GM18951 (cell line): ENCODE measurements around the gene OR5AK2.
"Not testable (repeated sequence)": the region's sequence is repeated elsewhere in the genome, so short reads cannot be mapped to it uniquely, and the experiment has no call there.

Experiments
- POLR2A ChIP-seq: IDR thresholded peaks from 4 replicates; pipeline ENCODE4 v1.6.1; 2011; ENCODE audit warnings: mild to moderate bottlenecking; ENCODE audit not compliant: insufficient read length, insufficient read depth; ENCODE audit errors: extremely low read depth
- in situ Hi-C: fragments of 300-500 bp; cut with MboI; formaldehyde crosslinking; loops from one replicate; pipeline ENCODE4 v1.12.0; 2022; ENCODE audit warnings: low sequenced_read_pairs, mixed read lengths, inconsistent platforms; ENCODE audit not compliant: unreplicated experiment

Gene OR5AK2, protein sequence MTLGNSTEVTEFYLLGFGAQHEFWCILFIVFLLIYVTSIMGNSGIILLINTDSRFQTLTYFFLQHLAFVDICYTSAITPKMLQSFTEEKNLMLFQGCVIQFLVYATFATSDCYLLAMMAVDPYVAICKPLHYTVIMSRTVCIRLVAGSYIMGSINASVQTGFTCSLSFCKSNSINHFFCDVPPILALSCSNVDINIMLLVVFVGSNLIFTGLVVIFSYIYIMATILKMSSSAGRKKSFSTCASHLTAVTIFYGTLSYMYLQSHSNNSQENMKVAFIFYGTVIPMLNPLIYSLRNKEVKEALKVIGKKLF

DNA sequence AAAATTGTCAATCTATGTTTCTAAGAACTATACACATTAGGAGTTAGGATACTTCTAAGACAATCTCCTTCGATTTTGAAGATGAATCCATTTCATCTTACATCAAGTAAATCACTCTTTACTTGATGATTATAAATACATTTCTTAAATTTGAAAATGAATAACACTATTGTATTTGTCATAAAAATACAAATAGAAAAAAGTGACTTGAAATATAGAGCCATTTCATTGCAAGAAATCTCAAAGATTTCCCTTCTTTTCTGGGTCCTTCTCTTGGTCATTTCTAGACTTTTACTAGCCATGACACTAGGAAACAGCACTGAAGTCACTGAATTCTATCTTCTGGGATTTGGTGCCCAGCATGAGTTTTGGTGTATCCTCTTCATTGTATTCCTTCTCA, at the start of gene OR5AK2:
TSS of gene OR5AK2 (plus strand) at position 301 of the 400 bp plus-strand sequence. CDS start at position 301, 0 bp downstream.
- no peak for TF ChIP-seq POLR2A
- in situ Hi-C loops, result no loop called here

DNA sequence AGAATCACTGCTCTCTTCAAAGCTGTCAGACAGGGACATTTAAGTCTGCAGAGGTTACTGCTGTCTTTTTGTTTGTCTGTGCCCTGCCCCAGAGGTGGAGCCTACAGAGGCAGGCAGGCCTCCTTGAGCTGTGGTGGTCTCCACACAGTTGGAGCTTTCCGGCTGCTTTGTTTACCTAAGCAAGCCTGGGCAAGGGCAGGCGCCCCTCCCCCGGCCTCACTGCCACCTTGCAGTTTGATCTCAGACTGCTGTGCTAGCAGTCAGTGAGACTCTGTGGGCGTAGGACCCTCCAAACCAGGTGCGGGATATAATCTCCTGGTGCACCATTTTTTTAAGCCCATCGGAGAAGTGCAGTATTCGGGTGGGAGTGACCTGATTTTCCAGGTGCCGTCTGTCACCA, 43.2 kb upstream of the OR5AK2 start:
- in situ Hi-C loops, result not testable (repeated sequence)

DNA sequence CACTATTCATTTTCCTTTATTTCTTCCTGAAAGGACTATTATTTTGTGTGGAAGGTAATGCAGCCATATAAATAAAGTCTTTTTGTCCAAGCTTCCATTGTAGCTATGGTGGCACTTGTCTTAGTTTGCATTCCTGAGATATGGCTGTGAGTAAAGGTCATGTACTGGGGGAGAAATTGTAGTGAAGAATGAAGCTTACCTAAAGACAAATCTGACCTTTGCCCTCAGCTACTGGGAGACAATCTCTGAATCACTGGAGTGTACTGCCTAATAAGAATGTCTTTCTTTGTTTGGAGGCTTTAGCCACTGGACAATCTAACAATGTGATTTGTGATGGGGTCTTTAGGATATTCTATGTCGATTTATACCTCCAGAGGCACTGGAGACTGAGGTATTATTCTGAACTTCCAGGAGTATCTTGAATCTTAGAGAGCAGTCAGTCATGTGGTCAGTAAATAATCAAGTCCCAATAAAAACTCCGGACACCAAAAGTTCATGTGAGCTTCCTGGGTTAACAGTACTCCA, 39.7 kb upstream of the OR5AK2 start:
- no peak for TF ChIP-seq POLR2A
- in situ Hi-C loops, result no loop called here

DNA sequence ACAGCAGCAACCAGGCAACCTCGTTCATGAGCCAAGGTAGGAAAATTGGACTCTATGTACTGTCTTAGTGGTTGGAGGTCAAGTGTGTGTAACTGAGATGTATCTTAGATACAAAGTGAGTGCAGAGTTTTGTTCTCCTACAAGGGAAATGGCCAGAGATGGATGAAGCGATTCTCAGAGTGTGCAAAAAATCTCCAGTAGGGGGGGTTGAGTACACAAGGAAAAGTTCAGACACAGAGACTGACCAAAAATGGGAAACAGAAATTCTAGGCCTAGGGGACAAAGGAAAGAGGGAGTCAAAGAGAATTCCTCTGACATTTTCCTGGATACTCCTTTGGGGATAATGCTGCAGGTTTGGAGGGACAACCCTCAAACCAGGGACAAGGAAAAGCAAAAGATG, 38.2 kb upstream of the OR5AK2 start:
- in situ Hi-C loops, result no loop called here
- TF ChIP-seq POLR2A, result no peak

DNA sequence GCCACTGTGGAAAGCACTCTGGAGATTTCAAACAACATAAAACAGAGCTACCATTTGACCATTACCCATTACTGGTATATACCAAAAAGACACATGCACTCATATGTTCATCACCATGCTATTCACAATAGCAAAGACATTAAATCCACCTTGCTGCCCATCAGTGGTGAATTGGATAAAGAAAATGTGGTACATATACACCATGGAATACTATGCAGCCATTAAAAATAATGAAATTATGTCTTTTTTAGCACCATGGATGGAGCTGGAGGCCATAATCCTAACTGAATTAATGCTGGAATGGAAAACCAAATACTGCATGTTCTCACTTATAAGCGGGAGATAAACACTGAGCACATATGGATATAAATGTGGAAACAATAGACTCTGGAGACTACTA, 34.8 kb upstream of the OR5AK2 start:
- in situ Hi-C loops, result not testable (repeated sequence)

DNA sequence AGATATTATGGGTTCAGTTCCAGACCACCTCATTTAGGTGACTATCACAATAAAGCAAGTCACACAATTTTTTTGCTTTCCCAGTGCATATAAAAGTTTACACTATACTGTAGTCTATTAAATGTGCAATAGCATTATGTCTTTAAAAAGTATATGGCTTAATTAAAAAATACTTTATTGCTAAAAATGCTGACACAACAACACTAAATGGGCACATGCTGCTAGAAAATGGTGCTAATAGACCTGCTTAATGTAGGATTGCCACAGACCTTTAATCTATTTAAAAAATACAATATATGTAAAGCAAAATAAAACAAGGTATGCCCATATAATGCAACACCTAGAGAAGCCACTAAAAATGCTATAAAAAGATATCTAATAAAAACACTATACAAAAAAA, 27.1 kb upstream of the OR5AK2 start:
- no peak for TF ChIP-seq POLR2A
- in situ Hi-C loops, result no loop called here

DNA sequence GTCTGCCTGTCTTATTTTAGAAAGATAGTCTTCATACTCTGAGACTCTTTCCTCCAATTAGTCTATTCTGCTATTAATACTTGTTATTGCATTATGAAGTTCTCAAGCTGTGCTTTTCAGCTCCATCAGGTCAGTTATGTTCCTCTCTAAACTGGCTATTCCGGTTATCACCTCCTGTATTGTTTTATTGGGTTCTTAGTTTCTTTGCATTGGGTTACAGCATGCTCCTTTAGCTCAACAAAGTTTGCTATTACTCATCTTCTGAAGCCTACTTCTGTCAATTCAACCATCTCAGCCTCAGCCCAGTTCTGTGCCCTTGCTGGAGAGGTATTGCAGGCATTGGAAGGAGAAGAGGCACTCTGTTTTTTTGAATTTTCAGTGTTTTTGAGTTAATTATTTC, 21.0 kb upstream of the OR5AK2 start:
- in situ Hi-C loops, result no loop called here
- TF ChIP-seq POLR2A, result no peak

DNA sequence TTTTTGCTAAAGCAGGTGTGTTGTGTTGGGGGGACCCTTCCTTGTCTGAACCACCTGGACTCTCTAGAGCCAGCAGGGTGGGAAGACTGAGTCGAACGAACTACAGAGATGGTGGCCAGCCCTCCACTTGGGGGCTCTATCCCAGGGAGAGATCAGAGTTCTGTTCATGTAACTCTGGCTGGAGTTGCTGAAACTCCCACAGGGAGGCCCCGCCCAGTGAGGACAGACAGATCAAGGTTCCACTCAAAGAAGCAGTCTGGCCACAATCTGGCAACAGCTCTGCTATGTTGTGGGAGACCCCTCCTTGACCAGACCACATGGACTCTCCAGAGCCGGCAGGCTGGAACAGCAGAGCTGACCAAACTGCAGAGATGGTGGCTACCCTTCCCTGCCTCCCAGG, 20.2 kb upstream of the OR5AK2 start:
- no peak for TF ChIP-seq POLR2A
- in situ Hi-C loops, result no loop called here

DNA sequence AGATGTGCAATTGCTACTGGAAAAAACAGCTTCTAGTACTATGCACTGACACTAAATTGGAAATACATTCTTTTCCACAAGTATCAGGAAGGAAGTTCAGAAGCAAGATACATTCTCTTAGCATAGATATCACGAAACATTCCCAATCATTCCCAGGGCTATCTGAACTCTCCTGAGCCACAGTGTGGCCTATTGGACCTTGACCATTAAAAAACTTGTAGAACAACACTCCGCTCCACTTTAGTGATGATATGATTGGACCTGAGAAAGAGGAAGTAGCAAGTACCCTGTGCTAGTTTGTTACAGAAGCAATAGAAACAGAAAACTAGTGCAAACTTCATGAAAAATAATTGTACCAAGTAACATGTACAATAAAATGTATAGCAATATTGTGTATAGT, 11.4 kb upstream of the OR5AK2 start:
- in situ Hi-C loops, result no loop called here
- TF ChIP-seq POLR2A, result no peak

DNA sequence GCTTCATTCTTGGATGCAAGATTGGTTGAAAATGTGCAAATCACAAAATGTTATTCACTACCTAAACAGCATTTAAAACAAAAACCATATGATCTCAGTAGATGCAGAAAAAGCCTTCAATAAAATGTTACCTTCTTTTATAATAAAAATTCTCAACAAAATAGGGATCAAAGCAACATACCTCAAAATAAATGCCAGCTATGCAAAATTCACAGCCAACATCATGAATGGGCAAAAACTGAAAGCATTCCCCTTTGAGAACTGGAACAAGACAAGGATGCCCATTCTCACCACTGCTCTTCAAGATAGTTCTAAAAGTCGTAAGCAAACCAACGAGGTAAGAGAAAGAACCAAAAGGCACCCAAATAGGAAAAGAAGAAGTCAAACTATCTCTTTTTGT, 2.0 kb downstream of the OR5AK2 start:
- TF ChIP-seq POLR2A, result no peak
- in situ Hi-C loops, result no loop called here

DNA sequence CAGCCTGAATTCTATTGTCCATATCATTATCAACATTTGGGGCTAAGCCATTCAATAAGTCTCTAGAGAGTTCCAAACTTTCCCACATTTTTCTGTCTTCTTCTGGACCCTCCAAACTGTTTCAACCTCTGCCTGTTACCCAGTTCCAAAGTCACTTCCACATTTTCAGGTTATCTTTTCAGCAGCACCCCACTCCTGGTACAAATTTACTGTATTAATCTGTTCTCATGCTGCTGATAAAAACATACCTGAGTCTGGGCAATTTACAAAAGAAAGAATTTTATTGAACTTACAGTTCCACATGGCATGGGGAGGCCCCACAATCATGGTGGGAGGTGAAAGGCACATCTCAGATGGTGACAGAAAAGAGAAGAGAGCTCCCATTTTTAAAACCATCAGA, 5.8 kb downstream of the OR5AK2 start:
- TF ChIP-seq POLR2A, result no peak
- in situ Hi-C loops, result no loop called here

DNA sequence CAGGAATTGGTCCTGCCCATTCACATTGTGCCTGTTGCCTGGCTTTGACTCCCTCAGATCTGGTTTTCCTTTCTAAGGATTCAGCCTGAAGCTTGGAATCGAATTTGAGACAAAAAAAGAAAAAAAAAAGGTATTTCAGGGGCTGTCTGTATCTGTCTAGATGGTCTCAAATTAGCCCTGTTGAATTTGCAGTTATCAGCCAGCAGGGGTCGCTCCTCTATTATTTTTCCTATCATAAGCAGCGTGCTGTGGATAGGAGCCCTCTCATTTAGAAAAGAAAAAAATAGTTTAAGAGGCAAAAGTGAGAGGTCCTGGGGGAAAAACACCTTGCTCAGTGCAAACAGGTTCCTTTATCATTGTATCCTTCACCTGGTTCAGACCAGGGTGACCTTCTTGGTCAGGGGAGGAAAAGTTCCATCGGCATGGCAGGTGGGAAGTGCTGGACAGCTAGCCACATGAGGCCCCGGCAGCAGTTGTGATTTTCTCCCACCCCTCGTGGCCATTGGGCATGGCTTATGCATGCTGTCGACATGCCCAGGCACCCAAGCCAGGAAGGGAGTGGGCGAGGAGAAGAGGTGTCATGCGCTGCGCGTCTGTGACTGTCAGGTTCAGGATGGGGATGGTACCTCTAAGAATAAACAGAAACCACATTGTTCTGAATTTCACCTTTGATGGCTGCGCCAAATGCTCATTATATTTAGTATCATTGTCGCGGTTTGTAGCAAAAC, 13.1 kb downstream of the OR5AK2 start:
- no peak for TF ChIP-seq POLR2A
- in situ Hi-C loops, result no loop called here

DNA sequence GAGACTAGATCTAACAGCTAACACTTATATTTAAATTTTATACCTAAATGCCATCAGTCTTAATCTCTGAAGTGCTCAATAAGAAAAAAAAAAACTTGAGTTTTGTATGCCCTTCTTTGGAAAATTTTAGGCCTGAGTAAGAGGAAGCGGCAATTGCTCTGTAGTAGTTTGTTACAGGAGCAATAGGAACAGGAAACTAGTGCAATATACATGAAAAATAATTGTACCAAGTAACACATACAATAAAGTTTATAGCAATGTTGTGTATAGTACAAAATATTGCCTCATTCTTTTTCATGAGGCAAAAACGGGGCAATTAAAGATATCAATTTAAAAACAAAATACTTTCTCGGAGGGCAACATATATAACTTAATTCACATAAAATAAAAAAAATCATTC, 19.7 kb downstream of the OR5AK2 start:
- in situ Hi-C loops, result no loop called here
- no peak for TF ChIP-seq POLR2A

DNA sequence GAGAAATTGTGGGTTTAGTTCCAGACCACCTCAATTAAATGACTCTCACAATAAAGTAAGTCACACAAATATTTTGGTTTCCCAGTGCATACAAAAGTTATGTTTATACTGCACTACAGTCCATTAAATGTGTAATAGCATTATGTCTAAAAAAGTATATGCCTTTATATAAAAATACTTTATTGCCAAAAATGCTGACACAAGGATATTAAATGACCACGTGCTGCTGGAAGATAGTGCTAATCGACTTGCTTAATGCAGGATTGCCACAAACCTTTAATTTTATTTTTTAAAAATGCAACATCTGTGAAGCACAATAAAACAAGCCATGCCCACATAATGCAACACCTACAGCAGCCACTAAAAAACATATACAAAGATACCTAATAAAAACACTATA, 27.0 kb downstream of the OR5AK2 start:
- TF ChIP-seq POLR2A, result no peak
- in situ Hi-C loops, result no loop called here

DNA sequence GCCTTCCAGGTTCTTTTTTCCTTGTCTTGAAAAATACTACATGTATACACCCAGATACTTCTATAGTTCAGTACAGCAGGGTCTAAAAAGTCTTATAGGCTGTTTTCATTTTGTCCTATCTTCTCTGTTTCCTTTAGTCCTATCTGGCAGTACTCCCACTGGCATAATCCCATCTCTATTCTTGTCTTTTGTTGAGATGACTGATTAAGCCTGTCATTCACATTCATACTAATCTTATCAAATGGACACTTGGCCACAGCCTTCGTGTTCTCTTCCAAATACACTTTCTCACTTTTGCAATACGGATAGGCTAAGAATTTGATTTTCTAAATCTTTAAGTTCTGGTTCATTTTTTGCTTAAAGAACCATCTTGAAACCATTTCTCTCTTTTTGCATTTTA, 42.8 kb downstream of the OR5AK2 start:
- in situ Hi-C loops, result no loop called here
- no peak for TF ChIP-seq POLR2A
